ENCODE measurements around the gene RNF32.

RNF32 gene

DNA sequence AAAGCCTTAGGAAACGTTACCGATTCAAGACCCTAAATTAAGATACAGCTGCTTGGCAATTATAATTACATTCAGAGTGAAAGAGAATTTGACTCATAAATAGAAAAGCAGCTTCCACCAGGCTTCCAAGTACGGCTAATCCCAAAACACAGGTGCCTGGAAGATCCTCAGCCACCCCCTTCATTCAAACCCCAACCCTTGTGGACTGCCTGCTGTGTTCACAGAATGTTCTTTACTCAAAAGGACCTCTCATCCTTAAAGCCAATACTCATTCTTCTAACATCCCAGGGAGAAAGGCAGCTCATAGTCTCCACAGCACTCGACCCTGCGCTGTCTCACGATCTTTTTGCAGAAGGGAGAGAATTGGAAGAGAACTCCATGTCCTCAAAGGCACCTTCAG is 32.9 kb downstream of the RNF32 start:
- H3K27me3 ChIP-seq (ENCODE audit: insufficient read depth, low read length), result no peaks in the 10 kb centered on the region
- no peaks in the 10 kb centered on the region for H4K20me1 ChIP-seq (ENCODE audit: insufficient read depth, low read length)
- H3K9me3 ChIP-seq (ENCODE audit: low read length), result no peaks in the 10 kb centered on the region
- H3F3A ChIP-seq (ENCODE audit: insufficient read depth, low read length), result no peaks in the 10 kb centered on the region
- no peaks in the 10 kb centered on the region for H3K79me2 ChIP-seq (ENCODE audit: insufficient read depth, low read length)
- H3K9ac ChIP-seq (ENCODE audit: low read length), result no peak overlapping the region
- H3K4me2 ChIP-seq (ENCODE audit: low read length), result no peak overlapping the region
- H3K27ac ChIP-seq (ENCODE audit: low read depth, low read length, poor library complexity, severe bottlenecking), result no peak overlapping the region
- no peaks in the 10 kb centered on the region for H3K4me1 ChIP-seq (ENCODE audit: insufficient read depth, low read length, severe bottlenecking)
- H2AFZ ChIP-seq (ENCODE audit: low read length), result no peak overlapping the region
- no peaks in the 10 kb centered on the region for H3K9me2 ChIP-seq (ENCODE audit: low read depth, low read length)
- peaks cover 40% of the 10 kb centered on the region; the same call in 1 of the 2 replicates for H3K36me3 ChIP-seq (ENCODE audit: insufficient read depth, low read length)
- H3K4me3 ChIP-seq (ENCODE audit: low read depth, low read length, poor library complexity, severe bottlenecking), result no peak overlapping the region
- TF ChIP-seq EZH2 (IDR thresholded peaks at IDR 0.05; ENCODE audit: borderline replicate concordance, low read length), result no peak
- TF ChIP-seq, protein P1, sequence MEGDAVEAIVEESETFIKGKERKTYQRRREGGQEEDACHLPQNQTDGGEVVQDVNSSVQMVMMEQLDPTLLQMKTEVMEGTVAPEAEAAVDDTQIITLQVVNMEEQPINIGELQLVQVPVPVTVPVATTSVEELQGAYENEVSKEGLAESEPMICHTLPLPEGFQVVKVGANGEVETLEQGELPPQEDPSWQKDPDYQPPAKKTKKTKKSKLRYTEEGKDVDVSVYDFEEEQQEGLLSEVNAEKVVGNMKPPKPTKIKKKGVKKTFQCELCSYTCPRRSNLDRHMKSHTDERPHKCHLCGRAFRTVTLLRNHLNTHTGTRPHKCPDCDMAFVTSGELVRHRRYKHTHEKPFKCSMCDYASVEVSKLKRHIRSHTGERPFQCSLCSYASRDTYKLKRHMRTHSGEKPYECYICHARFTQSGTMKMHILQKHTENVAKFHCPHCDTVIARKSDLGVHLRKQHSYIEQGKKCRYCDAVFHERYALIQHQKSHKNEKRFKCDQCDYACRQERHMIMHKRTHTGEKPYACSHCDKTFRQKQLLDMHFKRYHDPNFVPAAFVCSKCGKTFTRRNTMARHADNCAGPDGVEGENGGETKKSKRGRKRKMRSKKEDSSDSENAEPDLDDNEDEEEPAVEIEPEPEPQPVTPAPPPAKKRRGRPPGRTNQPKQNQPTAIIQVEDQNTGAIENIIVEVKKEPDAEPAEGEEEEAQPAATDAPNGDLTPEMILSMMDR (IDR thresholded peaks at IDR 0.05; ENCODE audit: low read length), result no peak

DNA sequence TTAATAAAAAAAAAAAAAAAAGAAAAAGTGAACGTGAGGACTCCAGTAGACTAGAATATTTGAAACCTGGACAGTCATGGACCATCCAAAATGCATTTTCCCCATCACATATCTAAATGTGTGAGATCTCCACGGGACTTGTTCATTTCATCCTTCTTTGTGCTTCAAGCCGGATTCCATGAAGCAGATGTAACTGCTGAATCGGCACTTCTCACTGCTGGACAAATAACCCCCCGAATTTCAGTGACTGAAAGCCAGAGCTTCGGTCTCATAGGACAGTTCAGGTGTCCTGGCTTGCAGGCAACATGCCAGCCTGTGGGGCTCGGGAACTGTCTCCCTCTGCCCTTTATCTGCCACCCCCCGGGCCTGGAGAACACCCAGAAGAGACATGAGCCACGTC is 33.3 kb downstream of the RNF32 start:
- H3K9me2 ChIP-seq (ENCODE audit: low read depth, low read length), result no peaks in the 10 kb centered on the region
- H3K9me3 ChIP-seq (ENCODE audit: low read length), result no peaks in the 10 kb centered on the region
- no peak overlapping the region for H3K4me2 ChIP-seq (ENCODE audit: low read length)
- H3K36me3 ChIP-seq (ENCODE audit: insufficient read depth, low read length), result peaks cover 45% of the 10 kb centered on the region; the same call in 1 of the 2 replicates
- no peaks in the 10 kb centered on the region for H3K27me3 ChIP-seq (ENCODE audit: insufficient read depth, low read length)
- no peak overlapping the region for H2AFZ ChIP-seq (ENCODE audit: low read length)
- no peak overlapping the region for H3K27ac ChIP-seq (ENCODE audit: low read depth, low read length, poor library complexity, severe bottlenecking)
- H3F3A ChIP-seq (ENCODE audit: insufficient read depth, low read length), result no peaks in the 10 kb centered on the region
- H3K79me2 ChIP-seq (ENCODE audit: insufficient read depth, low read length), result no peaks in the 10 kb centered on the region
- TF ChIP-seq EZH2 (IDR thresholded peaks at IDR 0.05; ENCODE audit: borderline replicate concordance, low read length), result no peak
- TF ChIP-seq, protein P1 (IDR thresholded peaks at IDR 0.05; ENCODE audit: low read length), result no peak
- no peak overlapping the region for H3K9ac ChIP-seq (ENCODE audit: low read length)
- H4K20me1 ChIP-seq (ENCODE audit: insufficient read depth, low read length), result no peaks in the 10 kb centered on the region
- H3K4me1 ChIP-seq (ENCODE audit: insufficient read depth, low read length, severe bottlenecking), result no peaks in the 10 kb centered on the region
- H3K4me3 ChIP-seq (ENCODE audit: low read depth, low read length, poor library complexity, severe bottlenecking), result no peak overlapping the region

DNA sequence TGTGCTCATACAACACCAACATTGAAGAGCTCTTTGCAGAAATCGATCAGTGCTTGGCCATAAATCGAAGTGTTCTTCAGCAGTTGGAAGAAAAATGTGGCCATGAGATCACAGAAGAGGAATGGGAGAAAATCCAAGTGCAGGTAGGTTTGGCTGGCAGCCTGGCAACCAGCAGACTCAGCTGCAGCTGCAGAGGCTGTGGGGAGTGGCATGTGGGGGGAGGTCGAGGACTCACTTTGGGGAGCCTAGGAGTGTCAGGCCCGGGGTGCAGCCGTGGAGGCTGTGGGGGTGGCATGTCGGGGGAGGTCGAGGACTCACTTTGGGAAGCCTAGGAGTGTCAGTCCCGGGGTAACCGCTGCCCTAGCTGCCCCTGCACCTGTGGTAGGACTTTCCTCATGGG is 35.1 kb downstream of the RNF32 start:
- no peaks in the 10 kb centered on the region for H3K9me2 ChIP-seq (ENCODE audit: low read depth, low read length)
- no peak overlapping the region for H3K4me2 ChIP-seq (ENCODE audit: low read length)
- no peaks in the 10 kb centered on the region for H3F3A ChIP-seq (ENCODE audit: insufficient read depth, low read length)
- peaks cover 58% of the 10 kb centered on the region; the same call in 1 of the 2 replicates for H3K36me3 ChIP-seq (ENCODE audit: insufficient read depth, low read length)
- H3K4me3 ChIP-seq (ENCODE audit: low read depth, low read length, poor library complexity, severe bottlenecking), result no peak overlapping the region
- H3K27ac ChIP-seq (ENCODE audit: low read depth, low read length, poor library complexity, severe bottlenecking), result no peak overlapping the region
- H3K79me2 ChIP-seq (ENCODE audit: insufficient read depth, low read length), result no peaks in the 10 kb centered on the region
- H3K9ac ChIP-seq (ENCODE audit: low read length), result no peak overlapping the region
- TF ChIP-seq, protein P1 (IDR thresholded peaks at IDR 0.05; ENCODE audit: low read length), result no peak
- TF ChIP-seq EZH2 (IDR thresholded peaks at IDR 0.05; ENCODE audit: borderline replicate concordance, low read length), result no peak
- H3K27me3 ChIP-seq (ENCODE audit: insufficient read depth, low read length), result no peaks in the 10 kb centered on the region
- H3K4me1 ChIP-seq (ENCODE audit: insufficient read depth, low read length, severe bottlenecking), result no peaks in the 10 kb centered on the region
- no peak overlapping the region for H2AFZ ChIP-seq (ENCODE audit: low read length)
- no peaks in the 10 kb centered on the region for H3K9me3 ChIP-seq (ENCODE audit: low read length)
- H4K20me1 ChIP-seq (ENCODE audit: insufficient read depth, low read length), result no peaks in the 10 kb centered on the region
